GM12878 (cell line): ENCODE results near the gene IFIH1. TPM values are rescaled to one million over a fixed set of nuclear protein-coding genes. Genes with fewer than 3 reads are reported as not detected.

Experiments used
- ATAC-seq: fragments of 200-7000 bp; cut with Tn5 transposase; 3 replicates; pipeline ENCODE4 v1.9.1; 2020; ENCODE audit warnings: mild to moderate bottlenecking, moderate library complexity
- BruUV-seq: library from RNA; stranded (reverse); fragments of 400-500 nt; replicated peaks from 2 replicates; lab custom pipeline; 2021; lab: Mats Ljungman, UMichigan
- CTCF ChIA-PET: fragments of 300-600 bp; sonication (Branson Sonifier 250); formaldehyde crosslinking; extraction: SDS; loops from one replicate; lab custom pipeline; 2021; ENCODE audit warnings: inconsistent platforms; lab: Yijun Ruan, JAX
- POLR2A ChIA-PET: fragments of 350-600 bp; formaldehyde crosslinking; extraction: SDS; loops from one replicate; lab custom pipeline; 2021; ENCODE audit warnings: inconsistent platforms; lab: Charles Lee
- RAD21 ChIA-PET: fragments of 300-600 bp; sonication (Branson Sonifier 250); formaldehyde crosslinking; loops from one replicate; lab custom pipeline; 2023; ENCODE audit warnings: antibody characterized with exemption; ENCODE audit not compliant: unreplicated experiment; lab: Charles Lee
- SMC1A ChIA-PET: fragments of 300-600 bp; sonication (Branson Sonifier 250); formaldehyde crosslinking; loops from one replicate; lab custom pipeline; 2023; ENCODE audit not compliant: unreplicated experiment, uncharacterized antibody; lab: Charles Lee
- DNase-seq: peaks from one replicate; pipeline ENCODE4 v3.0.0-alpha.2; 2011; ENCODE audit warnings: low read depth, low spot score
- FAIRE-seq: peaks from 3 replicates; lab custom pipeline; 2011; peaks lifted over from hg19 to GRCh38; lab: Jason Lieb, UNC
- H2AFZ ChIP-seq: 2 replicates; pipeline ENCODE4 v1.6.0; 2011; ENCODE audit warnings: low read depth, low read length, control low read depth; ENCODE audit not compliant: control insufficient read depth
- H3K27ac ChIP-seq: 2 replicates; pipeline ENCODE4 v1.5.1; 2011; ENCODE audit warnings: control low read depth; ENCODE audit not compliant: control insufficient read depth, insufficient read depth
- H3K27me3 ChIP-seq, 2 experiments: replicated peaks in 1 of 2; 2 replicates each; pipeline versions ENCODE4 v1.6.0 to v1.6.1; 2011; ENCODE audit warnings: low read length in 1 of 2; ENCODE audit not compliant: control insufficient read depth in 2 of 2, insufficient read depth in 2 of 2
- H3K36me3 ChIP-seq, 2 experiments: 2 replicates each; pipeline ENCODE4 v1.5.1; 2011; ENCODE audit warnings: low read length in 1 of 2; ENCODE audit not compliant: control insufficient read depth in 2 of 2, insufficient read depth in 2 of 2
- H3K4me1 ChIP-seq: 2 replicates; pipeline ENCODE4 v1.6.1; 2011; ENCODE audit warnings: mild to moderate bottlenecking, low read length, moderate library complexity, mixed read lengths; ENCODE audit not compliant: control insufficient read depth, insufficient read depth
- H3K4me2 ChIP-seq: 2 replicates; pipeline ENCODE4 v1.6.0; 2011; ENCODE audit warnings: control low read depth; ENCODE audit not compliant: control insufficient read depth, insufficient read depth
- H3K4me3 ChIP-seq: fragments of 200-600 bp; sonication (generic); 2 replicates; pipeline ENCODE4 v1.5.1; 2016
- H3K79me2 ChIP-seq: 2 replicates; pipeline ENCODE4 v1.6.0; 2011; ENCODE audit warnings: low read length; ENCODE audit not compliant: control insufficient read depth, insufficient read depth
- H3K9ac ChIP-seq: 2 replicates; pipeline ENCODE4 v1.8.0; 2011; ENCODE audit warnings: low read length, control low read depth, mixed read lengths; ENCODE audit not compliant: control insufficient read depth, insufficient read depth
- H3K9me3 ChIP-seq: replicated peaks from 3 replicates; pipeline ENCODE4 v1.5.1; 2011; ENCODE audit warnings: mild to moderate bottlenecking, low read length; ENCODE audit not compliant: control insufficient read depth, insufficient read depth
- H4K20me1 ChIP-seq: 2 replicates; pipeline ENCODE4 v1.6.0; 2011; ENCODE audit not compliant: control insufficient read depth, insufficient read depth
- BRCA1 ChIP-seq: IDR thresholded peaks from 2 replicates; pipeline ENCODE4 v1.6.1; 2011; ENCODE audit warnings: low read depth, low read length, improper control_type of control experiment
- NRF1 ChIP-seq: conservative IDR thresholded peaks from 2 replicates; pipeline ENCODE4 v1.6.1; 2011; ENCODE audit warnings: mild to moderate bottlenecking, low read depth, low read length, improper control_type of control experiment
- PAX8 ChIP-seq: fragments of 450-650 bp; IDR thresholded peaks from 2 replicates; pipeline ENCODE4 v1.6.1; 2017; ENCODE audit warnings: mild to moderate bottlenecking, moderate library complexity
- RBBP5 ChIP-seq: fragments of 200-600 bp; sonication (generic); conservative IDR thresholded peaks from 2 replicates; pipeline ENCODE4 v1.6.1; 2016
- RELA ChIP-seq: fragments of 450-650 bp; IDR thresholded peaks from 2 replicates; pipeline ENCODE4 v1.8.0; 2014; ENCODE audit warnings: borderline replicate concordance; ENCODE audit not compliant: partially characterized antibody
- REST ChIP-seq: IDR thresholded peaks from 2 replicates; pipeline ENCODE4 v1.6.1; 2012; ENCODE audit warnings: mild to moderate bottlenecking, low read depth, low read length
- SREBF1 ChIP-seq: IDR thresholded peaks from 2 replicates; pipeline ENCODE4 v1.6.1; 2012; ENCODE audit warnings: mild to moderate bottlenecking, low read length
- YBX1 ChIP-seq: fragments of 450-650 bp; IDR thresholded peaks from 2 replicates; pipeline ENCODE4 v1.6.1; 2016; ENCODE audit warnings: antibody characterized with exemption
- WGBS: methylation state at CpG from one replicate; pipeline ENCODE4 v1.1.6; 2016; ENCODE audit warnings: low lambda C conversion rate; ENCODE audit not compliant: insufficient replicate concordance, insufficient coverage; ENCODE audit errors: missing lambda C conversion rate; 5-methylcytosine and 5-hydroxymethylcytosine counted together
- in situ Hi-C: fragments of 300-500 bp; cut with MboI; formaldehyde crosslinking; loops from 9 replicates; pipeline ENCODE4 v1.14.3; 2018; ENCODE audit warnings: mixed read lengths
- intact Hi-C: fragments of 100-400 bp; cut with micrococcal nuclease; formaldehyde crosslinking; loops from one replicate; pipeline ENCODE4 v1.14.2; 2022; ENCODE audit not compliant: unreplicated experiment
- polyA plus RNA-seq, 11 experiments: library from polyadenylated mRNA; depleted of rRNA in 4 of 11; unstranded in 6 of 11; stranded (reverse) in 5 of 11; fragments of >200 nt; fragmentation: Nextera tagmentation in 4 of 11; fragmentation: Illumina TruSeq in 1 of 11; extraction: Ambion mirVana in 4 of 11; extraction: Trizol in 1 of 11; gene quantifications; 1 replicate in 1 of 11; 2 replicates in 10 of 11; pipeline versions ENCODE4 v1.2.1 to v1.2.3, GENCODE V29; 2011 to 2016; ENCODE audit warnings: inconsistent platforms in 2 of 11, missing spikeins in 2 of 11, low read depth in 1 of 11
- total RNA-seq, 4 experiments: library from RNA; depleted of rRNA in 3 of 4; stranded (reverse); fragments of >200 nt in 3 of 4; fragmentation: Illumina TruSeq in 1 of 4; extraction: Trizol in 1 of 4; gene quantifications; 2 replicates each; pipeline versions ENCODE4 v1.2.1 to v1.2.3, GENCODE V29; 2013 to 2021

Gene IFIH1
- total and polyA plus RNA-seq, 10 of the 15 experiments (the other 5 are each of a cell fraction or from before 2014, with no cell fraction given): 12.5 to 40.9 (median 28.8) TPM

GRCh38 chr2:162241571-162241970, 76.9 kb downstream of the IFIH1 start:
- in situ Hi-C loops: no loop called here
- no peaks in the 10 kb centered on the region for H4K20me1 ChIP-seq
- peaks cover 0 to 4% of the 10 kb centered on the region in 2 experiments; a peak in 2 of 4 replicates for H3K27me3 ChIP-seq
- DNase-seq: no peak
- ChIA-PET CTCF (interaction anchor here (1.1 to 4.4 kb wide), 4 partner anchors 19 to 88 kb away, joined by 3 to 31 read pairs (median 4); no protein-coding TSS in a partner anchor), POLR2A (no interaction called here), SMC1A (interaction anchor here (0.5 to 2.2 kb wide), 6 partner anchors 10 to 491 kb away, joined by 3 to 11 read pairs (median 4); no protein-coding TSS in a partner anchor), RAD21 (no interaction called here)
- no peak overlapping the region for H3K4me2 ChIP-seq
- intact Hi-C loops: no loop called here
- H3K36me3 ChIP-seq: no peaks in the 10 kb centered on the region
- 0% methylated on average over 1 of the region's 1 CpG for WGBS
- H3K4me1 ChIP-seq: no peaks in the 10 kb centered on the region
- H2AFZ ChIP-seq: no peak overlapping the region
- FAIRE-seq: no peak
- no TSS peak for BruUV-seq
- H3K79me2 ChIP-seq: no peaks in the 10 kb centered on the region
- ATAC-seq: no peak
- H3K27ac ChIP-seq: no peak overlapping the region
- H3K9me3 ChIP-seq: no peaks in the 10 kb centered on the region
- H3K9ac ChIP-seq: no peak overlapping the region
- no peak for TF ChIP-seq RELA
- no peak overlapping the region for H3K4me3 ChIP-seq

GRCh38 chr2:162234620-162235462, 83.6 kb downstream of the IFIH1 start:
- Histone ChIP-seq H3K27ac (no peak overlapping the region), H3K4me2 (no peak overlapping the region), H3K4me1 (no peaks in the 10 kb centered on the region), H3K4me3 (no peak overlapping the region), H2AFZ (no peak overlapping the region), H3K27me3 (no peaks in the 10 kb centered on the region), H3K36me3 (no peaks in the 10 kb centered on the region), H4K20me1 (no peaks in the 10 kb centered on the region), H3K9me3 (no peaks in the 10 kb centered on the region), H3K9ac (no peak overlapping the region), H3K79me2 (no peaks in the 10 kb centered on the region)
- WGBS: 64% methylated on average over 22 of the region's 38 CpGs
- ChIA-PET POLR2A (no interaction called here), SMC1A (interaction anchor here (1.1 kb wide), 1 partner anchor 18 kb away, joined by 3 read pairs; no protein-coding TSS in a partner anchor), RAD21 (no interaction called here), CTCF (interaction anchor here (0.6 to 3.7 kb wide), 2 partner anchors 11 to 14 kb away, joined by 3 to 34 read pairs; no protein-coding TSS in a partner anchor)
- no TSS peak for BruUV-seq
- DNase-seq (no peak), FAIRE-seq (no peak), ATAC-seq (no peak)
- TF ChIP-seq BRCA1 (no peak), YBX1 (no peak), NRF1 (no peak), RBBP5 (no peak), SREBF1 (no peak), PAX8 (no peak), REST (no peak)
- in situ Hi-C loops: no loop called here
- intact Hi-C loops: no loop called here
